HG03457 (cell line): ENCODE data around the gene LENG8.
"Not testable (repeated sequence)": the region's sequence is repeated elsewhere in the genome, so short reads cannot be mapped to it uniquely, and the experiment has no call there.

Experiments used
- ATAC-seq: cut with Tn5 transposase; IDR thresholded peaks from one replicate; pipeline ENCODE4 v1.9.1; 2021; ENCODE audit warnings: moderate number of reproducible peaks; ENCODE audit not compliant: unreplicated experiment

LENG8 gene

GRCh38 chr19:54478677-54479266 lies 29.8 kb downstream of the LENG8 start:
- no peak for ATAC-seq

- no peak for ATAC-seq
Measured at GRCh38 chr19:54480051-54480450, 31.1 kb downstream of the LENG8 start.

- no peak for ATAC-seq
Measured at GRCh38 chr19:54481326-54481930, 32.4 kb downstream of the LENG8 start.

DNA sequence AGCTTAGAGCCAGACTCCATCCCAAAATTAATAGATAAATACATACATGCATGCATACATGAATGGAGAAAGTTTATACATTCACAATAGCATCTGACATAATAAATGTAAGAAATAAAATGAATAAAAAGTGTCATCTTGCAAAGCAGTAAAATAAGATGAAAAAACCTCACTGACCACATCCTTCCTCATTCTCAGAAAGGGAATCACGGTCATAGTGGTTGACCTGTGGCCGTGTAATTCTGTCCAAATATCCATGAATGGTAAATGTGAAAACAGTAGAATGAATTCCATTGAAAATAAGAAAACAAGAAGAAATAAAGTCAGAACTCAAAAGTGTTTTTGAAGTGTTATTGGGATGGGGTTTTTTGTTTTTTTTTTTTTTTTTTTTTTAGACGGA lies 33.9 kb downstream of the LENG8 start:
- no peak for ATAC-seq

- ATAC-seq, result no peak
Measured at GRCh38 chr19:54484451-54484850, 35.5 kb downstream of the LENG8 start.

DNA sequence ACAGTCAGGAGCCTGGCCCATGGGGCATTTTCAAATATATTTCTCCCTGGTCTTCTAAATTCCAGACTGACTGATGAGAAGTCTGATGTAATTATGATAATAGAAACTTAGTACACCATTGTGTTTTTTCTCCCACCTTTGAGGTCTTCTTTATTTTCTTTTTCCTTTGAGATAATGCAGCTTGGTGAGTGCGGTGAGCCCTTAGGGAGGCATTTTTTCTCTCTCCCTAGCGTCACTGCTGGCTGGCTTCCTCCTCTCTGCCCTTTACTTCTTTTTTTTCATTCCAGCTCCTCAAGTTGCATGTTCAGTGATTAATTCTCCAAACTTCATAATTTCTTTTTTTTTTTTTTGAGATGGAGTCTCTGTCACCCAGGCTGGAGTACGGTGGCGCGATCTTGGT lies 36.9 kb downstream of the LENG8 start:
- ATAC-seq, result no peak

DNA sequence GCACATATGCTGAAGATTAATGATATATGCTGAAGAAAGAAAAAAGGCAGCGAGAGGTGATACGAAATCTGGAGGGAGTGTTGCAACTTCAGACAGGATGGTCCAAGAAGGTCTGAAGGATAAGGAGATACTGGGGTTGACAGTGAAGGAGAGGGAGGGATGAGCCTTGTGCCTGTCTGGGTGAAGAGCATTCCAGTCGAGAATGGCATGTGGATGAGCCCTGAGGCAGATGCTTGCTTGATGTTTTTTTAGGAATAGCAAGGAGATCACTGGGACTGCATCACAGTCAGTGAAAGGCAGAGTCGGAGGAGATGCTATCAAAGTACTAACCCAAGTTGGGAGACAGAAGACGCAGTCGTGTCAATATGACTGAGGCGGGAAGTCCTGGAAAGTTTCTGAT lies 40.3 kb downstream of the LENG8 start:
- no peak for ATAC-seq

GRCh38 chr19:54489766-54490165 lies 40.8 kb downstream of the LENG8 start:
- no peak for ATAC-seq

DNA sequence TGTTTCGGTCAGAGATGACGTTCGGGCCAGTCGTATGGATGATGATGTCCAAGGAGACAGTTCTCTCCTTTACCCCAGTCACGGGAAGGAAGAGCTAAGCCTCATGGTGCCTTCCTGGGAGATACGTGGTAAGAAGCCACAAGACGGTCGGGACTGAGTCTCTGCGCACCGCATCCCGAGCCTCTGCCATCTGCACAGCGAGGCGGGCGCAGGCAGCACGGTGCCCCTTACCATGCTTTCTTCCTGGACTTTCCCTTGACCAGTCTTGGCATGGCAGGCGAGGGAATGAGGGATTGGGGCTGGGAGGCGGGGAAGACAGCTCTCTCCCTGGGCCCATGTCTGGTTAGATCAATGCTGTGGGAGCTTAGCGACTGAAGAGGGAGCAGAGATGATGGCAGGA lies 43.6 kb downstream of the LENG8 start:
- ATAC-seq, result no peak

DNA sequence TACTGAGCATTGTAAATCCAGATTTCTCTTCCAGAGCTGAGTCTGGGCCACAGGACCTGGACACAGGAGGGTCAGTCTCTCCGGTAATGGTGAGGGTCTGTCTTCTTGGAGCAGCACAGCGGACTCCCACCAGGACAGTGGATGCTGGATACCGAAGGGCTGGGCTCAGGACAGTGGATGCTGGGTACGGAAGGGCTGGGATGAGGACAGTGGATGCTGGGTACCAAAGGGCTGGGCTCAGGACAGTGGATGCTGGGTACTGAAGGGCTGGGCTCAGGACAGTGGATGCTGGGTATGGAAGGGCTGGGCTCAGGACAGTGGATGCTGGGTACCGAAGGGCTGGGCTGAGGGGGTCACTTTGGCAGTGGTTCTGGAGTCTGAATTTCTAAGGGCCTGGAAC lies 44.1 kb downstream of the LENG8 start:
- not testable (repeated sequence) for ATAC-seq

- ATAC-seq, result no peak
Measured at GRCh38 chr19:54493967-54494585, 45.1 kb downstream of the LENG8 start.

DNA sequence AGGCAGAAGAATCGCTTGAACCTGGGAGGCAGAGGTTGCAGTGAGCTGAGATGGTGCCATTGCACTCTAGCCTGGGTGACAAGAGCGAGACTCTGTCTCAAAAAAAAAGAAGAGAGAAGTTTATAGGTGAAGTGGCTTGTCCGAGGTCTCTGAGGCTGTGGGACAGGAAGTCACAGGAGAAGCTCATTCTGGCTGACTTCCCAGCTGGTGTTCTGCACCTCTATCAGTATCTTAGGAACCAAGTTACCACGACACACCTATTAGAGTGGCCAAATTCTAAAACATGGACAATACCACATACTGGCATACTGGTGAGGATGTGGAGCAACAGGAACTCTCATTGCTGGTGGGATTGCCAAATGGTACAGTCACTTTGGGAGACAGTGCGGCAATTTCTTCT lies 46.3 kb downstream of the LENG8 start:
- not testable (repeated sequence) for ATAC-seq

DNA sequence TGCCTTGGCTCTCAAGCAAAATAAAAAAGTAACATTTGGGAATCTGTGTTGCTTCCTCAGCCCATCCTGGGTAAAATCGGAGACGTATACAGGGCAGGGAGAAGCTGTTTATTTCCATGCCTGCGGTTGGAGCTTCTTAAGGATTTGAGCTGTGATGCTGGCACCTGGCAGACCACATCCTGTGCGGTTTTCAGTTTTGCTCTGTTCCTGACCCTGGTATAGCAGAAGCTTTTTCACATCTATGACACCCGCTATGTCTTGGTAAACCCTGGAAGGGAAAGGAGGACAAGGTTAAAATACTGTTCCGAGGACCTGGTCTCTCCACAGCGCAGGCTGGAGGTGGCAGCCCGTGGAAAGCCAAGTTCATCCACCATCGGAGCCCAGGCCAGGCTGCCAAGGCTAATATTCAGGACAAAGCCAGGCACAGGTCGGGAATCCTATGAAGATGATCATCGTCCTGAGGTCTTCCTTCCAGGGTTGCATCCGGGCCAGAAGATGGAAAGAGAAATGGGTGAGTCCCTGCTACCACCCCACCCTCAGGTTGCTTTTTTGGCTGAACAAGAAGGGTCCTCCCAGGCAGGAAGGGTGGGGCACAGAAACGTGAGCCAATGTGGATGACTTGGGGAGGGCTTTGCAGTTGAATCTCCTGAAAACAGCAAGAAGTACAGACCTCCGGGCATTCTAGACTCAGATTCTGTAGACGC lies 48.9 kb downstream of the LENG8 start:
- not testable (repeated sequence) for ATAC-seq

GRCh38 chr19:54498451-54498772 lies 49.4 kb downstream of the LENG8 start:
- ATAC-seq, result not testable (repeated sequence)

GRCh38 chr19:54502518-54503048 lies 53.6 kb downstream of the LENG8 start, which contains the start of gene LAIR2:
TSS of gene LAIR2 (plus strand) at chr19:54502831. CDS start at chr19:54502919, 88 bp downstream.
- no peak for ATAC-seq

DNA sequence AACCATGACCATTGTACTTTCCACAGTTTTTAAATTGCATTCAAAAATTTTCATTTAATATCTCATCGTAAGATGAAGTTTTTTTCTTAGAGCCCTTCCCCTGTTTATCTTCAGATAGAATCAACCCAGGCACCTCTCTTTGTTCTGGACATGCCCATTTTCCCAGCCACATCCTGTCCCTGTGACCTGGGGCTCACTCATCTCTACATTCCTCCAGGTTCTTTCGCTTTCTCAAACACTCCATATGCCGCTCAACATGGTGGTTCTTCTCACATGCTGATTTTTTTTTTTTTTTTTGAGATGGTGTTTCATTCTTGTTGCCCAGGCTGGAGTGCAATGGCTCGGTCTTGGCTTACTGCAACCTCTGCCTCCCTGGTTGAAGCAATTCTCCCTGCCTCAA lies 56.5 kb downstream of the LENG8 start:
- not testable (repeated sequence) for ATAC-seq

- ATAC-seq, result no peak
Measured at GRCh38 chr19:54506079-54506478, 57.1 kb downstream of the LENG8 start.

GRCh38 chr19:54507038-54507717 lies 58.2 kb downstream of the LENG8 start:
- ATAC-seq, result not testable (repeated sequence)

DNA sequence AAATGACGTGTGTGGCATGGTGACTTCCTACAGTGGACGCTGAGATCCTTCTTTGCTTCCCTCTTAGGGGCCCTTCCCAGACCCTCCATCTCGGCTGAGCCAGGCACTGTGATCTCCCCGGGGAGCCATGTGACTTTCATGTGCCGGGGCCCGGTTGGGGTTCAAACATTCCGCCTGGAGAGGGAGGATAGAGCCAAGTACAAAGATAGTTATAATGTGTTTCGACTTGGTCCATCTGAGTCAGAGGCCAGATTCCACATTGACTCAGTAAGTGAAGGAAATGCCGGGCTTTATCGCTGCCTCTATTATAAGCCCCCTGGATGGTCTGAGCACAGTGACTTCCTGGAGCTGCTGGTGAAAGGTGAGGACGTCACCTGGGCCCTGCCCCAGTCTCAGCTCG lies 58.8 kb downstream of the LENG8 start:
- no peak for ATAC-seq

- not testable (repeated sequence) for ATAC-seq
Measured at GRCh38 chr19:54508487-54508886, 59.5 kb downstream of the LENG8 start.
